AG04449 (cell line): ENCODE results near the gene NANOS3.

Experiments used
- CTCF ChIA-PET: fragments of 350-600 bp; formaldehyde crosslinking; extraction: SDS; loops from one replicate; lab custom pipeline; 2021; ENCODE audit warnings: antibody characterized with exemption; lab: Yijun Ruan, JAX
- POLR2A ChIA-PET: fragments of 400-600, 350-600 bp; formaldehyde crosslinking; extraction: SDS; loops from one replicate; lab custom pipeline; 2020; ENCODE audit warnings: antibody characterized with exemption, inconsistent platforms; lab: Yijun Ruan, JAX
- DNase-seq: peaks from one replicate; pipeline ENCODE4 v3.0.0-alpha.2; 2010; ENCODE audit warnings: low read depth, low spot score
- H3K4me3 ChIP-seq: 2 replicates; pipeline ENCODE4 v1.5.1; 2011; ENCODE audit warnings: low read depth, mild to moderate bottlenecking, control low read depth, low read length
- CTCF ChIP-seq: IDR thresholded peaks from one replicate; pipeline ENCODE4 v1.5.1; 2011; ENCODE audit warnings: mild to moderate bottlenecking, moderate library complexity, low read length, control low read depth, inconsistent platforms; ENCODE audit not compliant: insufficient read depth; ENCODE audit errors: missing control alignments

The NANOS3 gene

GRCh38 chr19:13856497-13856896 is 20.4 kb upstream of the NANOS3 start:
- ChIA-PET CTCF (interaction anchor here (1.0 kb wide), 1 partner anchor 59 kb away, joined by 4 read pairs; no protein-coding TSS in a partner anchor), POLR2A (no interaction called here)
- DNase-seq = no peak
- H3K4me3 ChIP-seq = no peak overlapping the region
- TF ChIP-seq CTCF = no peak

GRCh38 chr19:13859361-13859880 is 17.5 kb upstream of the NANOS3 start:
- ChIA-PET CTCF (interaction anchor here (0.6 to 6.1 kb wide), 3 partner anchors 63 to 270 kb away, joined by 3 to 138 read pairs (median 3); no protein-coding TSS in a partner anchor), POLR2A (interaction anchor here (1.3 to 9.0 kb wide), 2 partner anchors 21 to 63 kb away, joined by 3 to 149 read pairs; no protein-coding TSS in a partner anchor)
- peak; percentile 16 for TF ChIP-seq CTCF
- H3K4me3 ChIP-seq = no peak overlapping the region
- no peak for DNase-seq

- no peak for TF ChIP-seq CTCF
- H3K4me3 ChIP-seq = no peak overlapping the region
- CTCF ChIA-PET = interaction anchor here (0.6 to 6.1 kb wide), 11 partner anchors 8 to 895 kb away, joined by 3 to 138 read pairs (median 11); no protein-coding TSS in a partner anchor
- no peak for DNase-seq
- POLR2A ChIA-PET = interaction anchor here (0.6 to 9.0 kb wide), 6 partner anchors 8 to 86 kb away, joined by 3 to 149 read pairs (median 12); partner anchors contain the start of gene C19orf53
Measured at GRCh38 chr19:13860679-13861391, 16.1 kb upstream of the NANOS3 start.

- DNase-seq = no peak
- CTCF ChIA-PET = interaction anchor here (0.6 to 6.1 kb wide), 13 partner anchors 9 to 896 kb away, joined by 3 to 138 read pairs (median 11); partner anchors contain the start of gene ZSWIM4
- peak overlapping the region; percentile 55 for H3K4me3 ChIP-seq
- POLR2A ChIA-PET = interaction anchor here (0.6 to 9.0 kb wide), 6 partner anchors 9 to 87 kb away, joined by 3 to 149 read pairs (median 12); partner anchors contain the start of gene C19orf53
- TF ChIP-seq CTCF = no peak
Measured at GRCh38 chr19:13861392-13861713, 15.6 kb upstream of the NANOS3 start.

- POLR2A ChIA-PET = interaction anchor here (0.6 to 9.0 kb wide), 12 partner anchors 9 to 98 kb away, joined by 3 to 149 read pairs (median 6); partner anchors contain the start of genes C19orf53, MRI1 and ZSWIM4
- TF ChIP-seq CTCF = peak; percentile 97
- CTCF ChIA-PET = interaction anchor here (0.6 to 6.1 kb wide), 30 partner anchors 9 to 897 kb away, joined by 3 to 138 read pairs (median 5); partner anchors contain the start of genes C19orf53, MRI1 and ZSWIM4
- peak; percentile 77 for DNase-seq
- H3K4me3 ChIP-seq = peak overlapping the region; percentile 55
Measured at GRCh38 chr19:13861714-13862531, 15.0 kb upstream of the NANOS3 start.
